BE2C (cell line): ENCODE measurements around the gene TMEM181.
A peak's percentile ranks its signal among the peaks of the same experiment; 100 is the strongest.

Experiments
- DNase-seq: peaks from one replicate; pipeline ENCODE4 v3.0.0-alpha.2; 2020
- H3K27me3 ChIP-seq: fragments of 250-450 bp; sonication (Bioruptor Pico); 2 replicates; pipeline ENCODE4 v1.5.1; 2020; ENCODE audit warnings: mild to moderate bottlenecking
- H3K36me3 ChIP-seq: fragments of 250-450 bp; sonication (Bioruptor Pico); 2 replicates; pipeline ENCODE4 v1.5.1; 2020; ENCODE audit warnings: mild to moderate bottlenecking
- H3K4me1 ChIP-seq: fragments of 250-450 bp; sonication (Bioruptor Pico); 2 replicates; pipeline ENCODE4 v1.5.1; 2020
- H3K4me3 ChIP-seq: 2 replicates; pipeline ENCODE4 v1.5.1; 2011; ENCODE audit warnings: low read depth, low read length
- H3K9me3 ChIP-seq: fragments of 250-450 bp; sonication (Bioruptor Pico); 2 replicates; pipeline ENCODE4 v1.5.1; 2020
- CTCF ChIP-seq: IDR thresholded peaks from 2 replicates; pipeline ENCODE4 v1.5.1; 2012; ENCODE audit warnings: mild to moderate bottlenecking, low read depth, low read length

TMEM181 gene

GRCh38 chr6:158591134-158591809 is 31.4 kb downstream of the TMEM181 start:
- H3K4me1 ChIP-seq = no peaks in the 10 kb centered on the region
- no peak overlapping the region for H3K4me3 ChIP-seq
- no peak for TF ChIP-seq CTCF
- DNase-seq = no peak
- peaks cover 85% of the 10 kb centered on the region for H3K36me3 ChIP-seq
- no peaks in the 10 kb centered on the region for H3K27me3 ChIP-seq
- H3K9me3 ChIP-seq = no peaks in the 10 kb centered on the region

GRCh38 chr6:158591810-158592209 is 31.9 kb downstream of the TMEM181 start:
- no peaks in the 10 kb centered on the region for H3K4me1 ChIP-seq
- TF ChIP-seq CTCF = no peak
- H3K9me3 ChIP-seq = no peaks in the 10 kb centered on the region
- H3K27me3 ChIP-seq = no peaks in the 10 kb centered on the region
- H3K4me3 ChIP-seq = no peak overlapping the region
- no peak for DNase-seq
- peaks cover 85% of the 10 kb centered on the region for H3K36me3 ChIP-seq

- H3K4me1 ChIP-seq = no peaks in the 10 kb centered on the region
- peaks cover 80% of the 10 kb centered on the region for H3K36me3 ChIP-seq
- H3K27me3 ChIP-seq = no peaks in the 10 kb centered on the region
- no peak for TF ChIP-seq CTCF
- H3K4me3 ChIP-seq = no peak overlapping the region
- no peaks in the 10 kb centered on the region for H3K9me3 ChIP-seq
- DNase-seq = no peak
These were observed 33.8 kb downstream of the TMEM181 start for GRCh38 chr6:158593670-158594069.

GRCh38 chr6:158595223-158595622 is 35.3 kb downstream of the TMEM181 start:
- H3K9me3 ChIP-seq = no peaks in the 10 kb centered on the region
- H3K36me3 ChIP-seq = peaks cover 72% of the 10 kb centered on the region
- peak; percentile 41 for TF ChIP-seq CTCF
- H3K4me1 ChIP-seq = no peaks in the 10 kb centered on the region
- no peak overlapping the region for H3K4me3 ChIP-seq
- H3K27me3 ChIP-seq = no peaks in the 10 kb centered on the region
- no peak for DNase-seq

- DNase-seq = no peak
- H3K36me3 ChIP-seq = peaks cover 57% of the 10 kb centered on the region
These were observed 37.0 kb downstream of the TMEM181 start for GRCh38 chr6:158596861-158597260.

More at GRCh38 chr6:158596861-158597260, 37.0 kb downstream of the TMEM181 start:
- no peaks in the 10 kb centered on the region for H3K4me1 ChIP-seq
- no peaks in the 10 kb centered on the region for H3K9me3 ChIP-seq
- no peak overlapping the region for H3K4me3 ChIP-seq
- H3K27me3 ChIP-seq = no peaks in the 10 kb centered on the region
- no peak for TF ChIP-seq CTCF
